Activated T-cell treated with anti-CD3 and anti-CD28 coated beads, Interleukin-2, amount 50 U/mL, for 1 hour (primary cell): ENCODE measurements around the gene EPHA2.
"Not testable (repeated sequence)": the region's sequence is repeated elsewhere in the genome, so short reads cannot be mapped to it uniquely, and the experiment has no call there.

Source experiments
- DNase-seq: peaks from one replicate; pipeline ENCODE4 v3.0.0-alpha.2; 2020

The EPHA2 gene

DNA sequence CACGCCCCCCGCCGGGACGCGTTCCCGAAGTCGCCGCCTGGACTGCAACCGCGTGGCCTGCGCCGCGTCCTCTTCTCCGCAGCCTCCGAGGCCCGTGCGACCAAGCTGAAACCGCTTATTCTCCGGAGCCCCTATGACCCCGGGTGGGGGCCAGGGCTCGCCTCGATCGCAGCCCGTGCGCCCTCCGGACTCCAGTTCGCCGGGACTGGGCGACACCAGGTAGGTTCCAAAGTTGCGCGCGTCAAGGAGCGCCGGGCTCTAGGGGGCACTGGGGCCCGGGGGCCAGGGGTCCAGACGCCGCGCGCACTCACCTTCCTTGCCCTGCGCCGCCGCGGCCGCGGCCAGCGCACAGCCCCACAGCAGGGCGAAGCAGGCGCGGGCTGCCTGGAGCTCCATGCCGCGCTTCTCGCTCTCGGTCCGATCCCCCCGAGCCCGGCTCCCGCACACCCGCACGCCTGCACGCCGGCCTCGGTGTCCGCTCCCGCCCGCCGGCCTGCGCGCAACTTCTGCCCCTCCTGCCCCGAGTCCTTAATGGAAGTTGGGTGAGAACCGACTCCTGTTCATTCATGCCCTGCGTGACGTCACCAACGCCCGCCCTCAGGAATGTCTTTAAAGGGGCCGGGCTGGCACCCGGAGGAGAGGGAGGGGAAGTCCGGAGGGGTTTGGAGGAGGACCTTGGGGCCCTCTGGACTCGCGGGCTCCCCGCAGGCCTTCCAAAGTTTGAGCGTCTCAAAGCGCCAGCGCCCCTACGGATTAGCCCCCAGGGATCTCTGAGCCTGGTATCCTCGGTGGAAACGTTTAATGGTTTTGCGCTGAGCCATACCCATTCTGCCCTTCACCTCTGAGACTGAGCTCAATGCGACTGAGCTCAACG lies at the start of gene EPHA2:
Gene EPHA2 (minus strand): TSS at position 533 of the 874 bp plus-strand sequence. CDS start 137 bp downstream, at position 396.
- DNase-seq: peak; percentile 39

DNA sequence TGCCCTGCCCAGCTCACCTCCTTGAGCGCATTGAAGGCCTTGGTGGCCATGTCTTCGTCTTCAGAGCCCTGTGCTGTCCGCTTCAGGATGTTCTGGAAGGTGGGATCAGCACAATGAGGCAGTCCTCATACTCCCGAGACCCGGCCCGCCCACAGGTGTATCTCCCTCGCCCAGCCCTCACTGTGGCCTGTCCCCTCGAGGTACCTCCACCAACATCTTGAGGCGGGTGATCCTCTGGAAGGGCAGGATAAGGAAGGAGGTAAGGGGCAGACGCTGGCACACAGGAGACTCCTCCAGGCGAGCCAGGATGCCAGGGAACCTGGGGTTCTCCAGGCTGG lies 49.4 kb upstream of the EPHA2 start:
- no peak for DNase-seq

DNA sequence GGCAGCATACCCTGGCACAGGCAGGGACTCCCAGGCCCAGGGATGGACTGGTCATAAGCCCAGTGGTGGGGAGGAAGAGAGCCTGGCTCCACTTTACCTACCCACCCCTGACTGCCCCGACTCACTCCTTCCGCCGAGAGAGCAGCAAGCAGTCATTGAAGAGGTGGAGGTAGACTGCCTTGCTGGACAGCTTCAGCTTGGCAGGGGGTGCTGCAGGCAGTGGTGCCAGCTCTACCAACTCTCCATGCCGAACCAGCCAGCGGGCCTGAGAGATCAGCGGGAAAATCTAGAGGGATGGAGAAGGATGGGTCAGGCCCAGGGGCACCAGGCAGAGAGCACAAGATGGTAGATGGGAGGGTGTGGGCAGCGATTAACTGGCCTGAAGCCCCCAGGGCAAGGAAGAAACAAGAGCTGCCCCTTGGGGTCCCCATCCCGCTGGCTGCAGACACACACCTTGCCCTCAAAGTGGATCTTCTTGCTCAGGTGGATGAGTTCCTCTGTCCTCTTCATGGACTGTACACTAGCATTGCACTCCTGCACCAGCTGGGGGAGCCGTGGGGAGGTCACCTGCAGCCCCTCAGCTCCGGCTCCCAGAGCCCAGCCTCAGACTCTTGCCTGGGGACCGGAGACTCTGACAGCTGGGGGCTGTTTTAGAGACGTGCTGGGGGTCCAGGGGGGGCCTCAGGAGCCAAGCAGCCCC lies 48.9 kb upstream of the EPHA2 start:
- peak; percentile 43 for DNase-seq

DNA sequence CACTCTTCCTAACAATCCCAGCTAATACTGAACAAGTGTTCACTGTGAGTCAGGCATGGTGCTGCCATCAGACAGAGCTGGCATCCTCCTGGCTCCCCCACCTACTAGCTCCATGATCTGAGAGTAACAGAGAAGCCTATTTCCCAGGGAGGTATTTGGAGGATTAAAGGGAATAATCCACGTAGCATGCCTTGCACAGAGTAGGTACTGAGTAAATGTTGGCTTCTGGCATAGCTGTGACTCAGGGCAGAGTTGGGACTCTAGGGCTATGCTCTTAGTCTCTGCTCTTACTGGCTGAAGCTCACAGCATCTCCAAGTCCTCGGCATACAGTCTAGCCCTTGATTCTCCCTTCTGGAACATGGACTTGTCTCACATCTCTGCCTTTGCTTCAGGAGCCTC lies 48.3 kb upstream of the EPHA2 start:
- no peak for DNase-seq

DNA sequence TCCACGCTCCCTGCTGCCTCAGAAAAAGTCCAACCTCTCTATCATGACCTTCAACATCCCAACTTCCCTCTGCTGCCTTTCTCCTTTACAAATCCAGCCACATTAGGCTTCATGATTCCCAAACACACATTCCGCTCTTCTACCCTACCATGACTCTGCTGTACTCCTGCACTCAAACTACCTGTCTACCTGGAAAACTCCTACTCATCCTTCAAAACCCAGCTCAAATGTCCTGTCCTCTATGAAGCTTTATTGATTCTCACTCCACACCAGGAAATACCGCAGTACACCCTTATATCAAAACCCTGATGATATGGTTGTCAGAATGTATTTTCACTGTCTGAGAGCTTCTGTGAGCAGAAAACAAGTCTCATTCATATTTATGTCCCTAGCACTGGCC lies 47.7 kb upstream of the EPHA2 start:
- no peak for DNase-seq

DNA sequence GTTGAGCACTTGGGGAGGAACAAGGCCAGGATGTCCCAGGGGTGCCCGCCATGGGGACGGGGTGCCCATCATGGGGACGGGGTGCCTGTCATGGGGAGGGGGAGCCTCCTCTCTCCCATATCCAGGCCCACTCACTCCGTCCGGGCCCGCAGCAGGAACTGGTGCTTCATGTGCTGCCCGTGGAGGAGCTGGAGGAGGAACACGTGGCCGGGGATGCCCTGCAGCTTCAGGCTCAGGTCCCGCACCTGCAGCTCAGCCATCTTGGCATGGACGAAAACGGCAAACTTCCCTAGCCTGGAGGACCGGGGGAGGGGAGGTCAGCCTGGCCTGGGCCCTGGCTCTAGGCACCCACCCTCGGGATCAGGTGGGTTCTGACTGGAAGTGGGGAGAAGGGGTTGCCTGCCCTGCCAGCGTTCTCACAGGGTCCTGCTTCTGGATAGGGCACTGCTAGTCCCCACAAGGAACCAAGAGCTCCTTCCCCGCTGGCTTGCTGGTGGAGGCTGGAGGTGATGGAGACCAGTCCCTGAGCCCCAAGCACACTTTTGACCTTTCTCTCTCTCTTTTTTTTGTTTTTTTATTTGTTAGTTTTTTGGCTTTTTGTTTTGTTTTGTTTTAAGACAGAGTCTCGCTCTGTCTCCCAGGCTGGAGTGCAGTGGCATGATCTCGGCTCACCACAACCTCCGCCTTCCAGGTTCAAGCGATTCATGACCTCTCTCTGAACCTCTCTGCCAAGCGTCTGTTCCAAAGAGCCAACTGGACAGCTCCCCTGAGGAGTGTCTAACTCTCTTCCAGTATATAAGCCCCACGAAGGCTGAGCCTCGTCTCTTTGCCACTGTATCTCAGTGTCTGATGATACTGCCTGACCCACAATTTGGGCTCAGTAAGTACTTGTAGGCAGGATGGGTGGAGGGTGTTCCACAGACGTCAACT lies 46.7 kb upstream of the EPHA2 start:
- no peak for DNase-seq

DNA sequence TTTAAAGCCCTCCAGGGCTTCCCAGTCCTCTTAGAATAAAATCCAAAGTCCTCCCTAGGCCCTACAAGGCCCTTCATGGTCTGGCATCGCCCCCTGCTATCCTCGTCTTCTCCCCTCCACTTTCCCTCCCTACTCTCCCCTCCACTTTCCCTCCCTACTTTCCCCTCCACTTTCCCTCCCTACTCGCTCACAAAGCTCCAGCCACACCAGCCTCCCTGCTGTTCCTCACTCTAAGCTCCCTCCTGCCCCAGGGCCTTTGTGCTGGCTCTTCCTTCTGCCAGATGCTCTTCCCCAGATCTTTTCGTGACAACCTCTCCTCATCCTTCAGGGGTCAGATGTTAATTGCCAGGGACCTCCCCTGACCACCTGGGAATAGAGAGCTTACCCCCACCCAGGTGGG lies 43.8 kb upstream of the EPHA2 start:
- no peak for DNase-seq

DNA sequence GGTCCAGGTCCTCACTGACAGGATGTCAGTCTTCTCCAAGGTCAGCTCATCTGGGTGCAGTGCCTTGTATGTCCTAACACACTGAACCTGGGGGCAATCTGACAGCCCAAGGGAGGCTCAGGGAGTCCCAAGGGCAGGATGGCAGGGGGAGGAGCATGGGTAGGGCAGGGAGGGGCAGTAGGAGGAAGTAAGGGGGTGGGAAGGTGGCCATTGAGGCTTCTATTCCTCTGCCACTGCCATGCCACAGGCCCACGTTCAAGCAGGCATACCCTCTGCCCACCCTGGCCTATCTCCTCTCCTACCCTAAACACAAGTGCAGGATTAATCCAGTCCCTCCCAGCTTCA lies 43.3 kb upstream of the EPHA2 start:
- no peak for DNase-seq

DNA sequence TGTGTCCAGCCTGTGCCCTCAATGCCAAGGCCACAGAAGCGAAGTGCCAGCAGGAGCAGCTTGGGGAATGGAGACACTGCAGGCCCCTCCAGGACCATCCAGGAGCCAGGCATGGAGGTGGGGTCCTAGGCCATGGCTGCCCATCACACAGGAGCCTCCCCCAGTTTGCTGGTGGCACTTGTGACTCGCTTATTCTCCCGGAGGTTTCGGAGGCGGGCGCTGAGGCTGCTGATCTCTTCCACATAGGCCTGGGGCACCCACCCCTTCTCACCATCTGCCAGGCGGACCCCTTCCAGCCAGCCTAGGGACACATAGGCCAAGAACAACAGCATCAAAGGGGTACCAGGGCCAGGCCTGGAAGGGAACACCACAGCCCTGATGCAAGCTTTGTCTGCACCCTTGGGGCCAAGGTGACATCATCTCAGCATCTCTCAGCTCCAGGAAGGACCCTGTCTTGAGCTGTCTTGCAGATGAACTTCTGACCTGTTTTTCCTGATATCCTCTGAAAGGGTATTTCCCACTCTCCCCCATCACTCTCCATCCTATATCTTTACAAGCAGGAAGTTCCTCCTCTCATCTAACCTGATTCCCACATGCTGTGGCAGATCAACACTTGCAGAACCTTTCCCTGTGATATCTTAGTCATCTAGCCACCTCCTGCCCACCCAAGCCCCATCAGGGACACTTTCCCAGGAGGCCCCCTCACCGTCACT lies 42.7 kb upstream of the EPHA2 start:
- DNase-seq: no peak

DNA sequence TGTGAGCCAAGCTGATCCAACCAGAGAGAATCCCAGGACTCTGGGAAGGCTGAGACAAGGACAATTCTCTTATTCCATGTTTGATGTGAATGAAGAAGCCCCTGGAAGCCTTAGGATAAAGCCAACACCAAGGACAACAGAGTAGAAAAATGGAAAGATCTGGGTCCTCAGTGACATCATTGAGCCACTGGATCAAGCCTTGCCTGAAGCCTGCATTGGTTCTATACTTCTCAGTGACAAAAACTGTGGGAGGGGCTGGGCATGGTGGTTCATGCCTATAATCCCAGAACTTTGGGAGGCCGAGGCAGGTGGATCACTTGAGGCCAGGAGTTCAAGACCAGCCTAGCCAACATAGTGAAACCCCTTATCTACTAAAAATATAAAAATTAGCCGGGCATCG lies 41.0 kb upstream of the EPHA2 start:
- no peak for DNase-seq

DNA sequence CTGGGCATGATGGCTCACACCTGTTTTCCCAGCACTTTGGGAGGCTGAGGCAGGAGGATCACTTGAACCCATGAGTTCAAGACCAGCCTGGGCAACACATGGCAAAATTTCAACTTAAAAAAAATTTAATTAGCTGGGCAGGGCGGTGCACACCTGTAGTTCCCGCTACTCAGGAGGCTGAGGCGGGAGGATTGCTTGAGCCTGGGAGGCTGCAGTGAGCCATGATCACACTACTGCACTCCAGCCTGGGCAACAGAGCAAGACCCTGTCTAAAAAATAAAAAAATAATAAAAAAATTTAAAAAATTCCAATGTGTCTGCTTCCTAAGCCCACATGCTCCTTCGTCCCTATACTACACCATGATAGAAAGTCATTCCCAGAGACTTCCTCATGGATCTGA lies 40.3 kb upstream of the EPHA2 start:
- DNase-seq: not testable (repeated sequence)

DNA sequence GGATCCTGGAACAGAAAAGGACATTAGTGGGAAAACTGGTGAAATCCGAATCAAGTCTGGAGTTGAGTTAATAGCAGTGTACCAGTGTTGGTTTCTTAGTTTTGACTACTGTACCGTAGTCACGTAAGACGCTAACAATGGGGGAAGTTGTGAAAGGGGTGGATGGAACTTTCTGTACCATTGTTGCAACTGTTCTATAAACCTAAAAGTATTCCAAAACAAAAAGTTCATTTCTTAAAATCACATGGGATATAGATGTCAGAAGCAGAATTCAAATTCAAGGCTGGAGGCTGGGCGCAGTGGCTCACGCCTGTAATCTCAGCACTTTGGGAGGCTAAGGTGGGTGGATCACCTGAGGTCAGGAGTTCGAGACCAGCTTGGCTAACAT lies 39.6 kb upstream of the EPHA2 start:
- no peak for DNase-seq

DNA sequence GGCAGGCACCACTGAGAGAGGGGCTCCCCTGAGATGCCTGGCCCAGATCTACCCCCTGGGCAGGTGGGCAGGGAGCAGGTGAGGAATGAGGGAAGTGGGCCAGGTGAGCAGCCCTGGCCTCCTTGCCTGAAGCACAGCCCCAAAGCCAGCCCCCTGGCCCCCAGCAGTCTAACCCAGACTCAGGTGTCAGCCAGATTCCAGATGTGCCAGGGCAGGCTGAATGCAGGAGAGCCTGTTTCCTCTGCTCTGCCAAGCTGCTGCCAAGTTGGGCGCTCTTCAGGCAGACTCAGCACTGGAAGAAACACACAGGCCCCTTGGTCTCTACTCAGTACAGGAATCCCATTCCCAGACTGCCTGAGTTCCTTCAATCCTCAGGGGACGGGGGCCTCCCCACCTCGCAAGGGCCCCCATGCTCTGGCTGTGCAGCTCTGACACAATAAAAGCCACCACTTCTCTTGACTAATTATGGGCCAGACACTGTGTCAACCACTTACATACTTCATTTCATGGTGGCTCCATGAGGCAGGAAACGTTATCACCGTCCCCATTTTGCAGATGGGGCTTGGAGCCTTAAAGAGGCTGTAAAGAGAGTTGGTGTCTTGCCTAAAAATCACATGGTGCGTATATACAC lies 36.2 kb upstream of the EPHA2 start:
- no peak for DNase-seq

DNA sequence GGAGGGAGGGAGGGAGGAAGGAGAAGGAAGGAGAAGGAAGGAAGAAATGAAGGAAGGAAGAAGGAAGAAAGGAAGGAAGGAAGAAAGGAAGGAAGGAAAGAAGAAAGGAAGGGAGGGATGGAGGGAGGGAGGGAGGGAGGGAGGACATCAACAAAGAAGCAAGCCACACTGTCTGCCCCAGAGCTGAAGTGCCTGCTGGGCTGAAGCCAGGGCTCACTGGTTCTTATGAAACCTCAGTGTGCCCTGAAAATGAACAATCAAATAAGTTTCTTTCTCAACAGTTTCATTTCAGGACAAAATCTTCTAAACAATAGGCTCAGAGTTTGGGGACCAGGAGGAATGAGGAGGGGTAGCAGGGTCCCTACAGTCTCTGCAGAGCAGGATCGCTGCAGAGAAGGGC lies 35.4 kb upstream of the EPHA2 start:
- no peak for DNase-seq

DNA sequence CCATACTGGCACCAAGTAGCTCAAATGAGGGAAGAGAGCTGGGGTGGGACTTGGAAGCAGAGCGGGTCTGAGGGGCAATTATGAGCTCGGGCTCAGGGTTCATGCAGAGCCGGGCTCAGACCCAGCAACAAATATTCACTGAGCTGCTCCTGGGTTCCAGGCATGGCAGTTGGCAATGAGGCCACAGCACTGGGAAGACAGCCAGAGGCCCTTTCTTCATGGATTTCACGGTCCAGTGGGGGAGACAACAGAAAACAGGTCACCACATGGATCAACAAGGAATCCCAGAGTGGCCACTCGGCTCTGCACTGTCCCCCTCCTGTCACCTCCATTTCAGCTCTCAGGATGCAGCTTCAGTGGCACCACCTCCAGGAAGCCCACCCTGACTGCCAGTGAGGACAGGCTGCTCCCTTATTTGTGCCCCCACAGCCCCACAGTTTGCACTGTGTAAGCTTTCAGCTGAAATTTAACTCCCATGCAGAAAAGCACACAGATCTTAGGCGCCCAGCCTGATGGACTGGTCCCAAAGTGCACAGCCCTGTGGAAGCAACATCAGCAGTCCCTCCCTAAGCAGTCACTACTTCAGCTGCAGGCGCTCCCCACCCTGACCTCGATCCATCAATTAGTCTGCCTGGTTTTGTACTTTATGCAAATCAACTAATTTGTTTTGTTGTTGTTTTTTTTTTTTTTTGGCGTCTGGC lies 34.2 kb upstream of the EPHA2 start:
- no peak for DNase-seq

DNA sequence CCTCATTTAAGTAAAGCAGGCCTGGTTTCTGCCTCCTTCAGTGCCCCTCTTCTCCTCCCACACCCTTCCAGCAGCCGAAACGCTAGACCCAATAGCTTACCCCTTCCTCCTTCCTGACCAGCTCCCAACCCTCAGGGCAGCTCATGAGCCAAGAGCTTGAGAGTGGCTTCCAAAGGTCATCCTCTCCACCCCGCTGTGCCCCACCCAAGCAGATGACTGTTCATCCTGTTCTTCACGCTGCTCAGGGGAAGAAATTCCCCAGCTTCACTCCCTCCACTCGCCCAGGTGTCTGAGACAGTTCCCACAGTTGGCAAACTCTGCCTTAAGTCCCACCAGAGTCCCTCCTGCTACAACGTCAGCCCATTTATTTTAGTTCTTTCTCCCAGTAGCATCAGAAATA lies 33.1 kb upstream of the EPHA2 start:
- DNase-seq: no peak

DNA sequence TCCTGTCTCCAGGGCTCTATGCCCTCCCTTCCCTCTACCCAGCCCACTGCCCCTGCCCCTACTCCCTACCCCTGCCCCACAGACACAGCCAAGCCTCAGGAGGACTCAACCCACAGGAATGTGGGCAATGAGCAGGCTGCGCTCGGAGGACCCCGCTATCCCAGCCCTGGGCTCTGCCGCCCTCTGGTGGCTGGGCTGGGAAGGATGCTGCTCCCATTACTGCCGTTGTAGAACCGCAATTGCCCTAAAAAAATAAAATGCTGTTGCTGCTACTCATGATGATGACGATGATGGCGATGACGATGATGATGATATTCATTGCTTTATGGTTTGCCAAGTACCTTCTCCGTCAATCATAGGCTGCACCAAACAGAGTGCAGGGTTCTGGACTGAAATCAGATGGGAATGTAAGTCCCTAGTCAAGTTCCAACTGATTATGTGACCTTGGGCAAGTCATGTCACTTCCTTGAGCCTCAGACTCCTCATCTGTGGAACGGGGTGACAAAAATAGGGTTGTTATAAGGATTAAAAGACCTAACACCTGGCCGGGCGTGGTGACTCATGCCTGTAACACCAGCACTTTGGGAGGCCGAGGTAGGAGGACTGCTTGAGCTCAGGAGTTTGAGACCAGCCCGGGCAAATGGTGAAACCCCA lies 32.0 kb upstream of the EPHA2 start:
- peak; percentile 84 for DNase-seq

DNA sequence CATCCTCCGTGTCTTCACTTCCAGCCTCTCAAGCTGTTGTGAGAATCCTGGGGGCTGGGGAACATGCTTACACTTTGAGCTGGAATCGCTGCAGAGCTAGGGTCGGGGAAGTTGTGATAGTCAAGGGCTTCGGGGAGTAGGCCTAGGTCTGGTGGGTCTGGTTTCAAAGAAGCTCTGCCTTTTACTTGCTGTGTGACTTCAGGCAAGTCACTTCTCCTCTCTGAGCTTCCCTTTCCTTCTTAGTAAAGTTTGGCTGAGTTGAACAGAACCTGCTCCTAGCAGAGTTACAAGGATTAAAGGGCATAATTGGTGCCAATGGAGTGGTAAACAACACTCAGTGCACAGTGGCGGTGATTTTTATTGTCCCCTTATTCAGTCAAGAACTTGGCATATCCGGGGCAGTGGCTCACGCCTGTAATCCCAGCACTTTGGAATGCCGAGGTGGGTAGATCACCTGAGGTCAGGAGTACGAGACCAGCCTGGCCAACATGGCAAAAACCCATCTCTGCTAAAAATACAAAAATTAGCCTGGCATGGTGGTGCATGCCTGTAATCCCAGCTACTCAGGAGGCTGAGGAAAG lies 30.9 kb upstream of the EPHA2 start:
- no peak for DNase-seq

DNA sequence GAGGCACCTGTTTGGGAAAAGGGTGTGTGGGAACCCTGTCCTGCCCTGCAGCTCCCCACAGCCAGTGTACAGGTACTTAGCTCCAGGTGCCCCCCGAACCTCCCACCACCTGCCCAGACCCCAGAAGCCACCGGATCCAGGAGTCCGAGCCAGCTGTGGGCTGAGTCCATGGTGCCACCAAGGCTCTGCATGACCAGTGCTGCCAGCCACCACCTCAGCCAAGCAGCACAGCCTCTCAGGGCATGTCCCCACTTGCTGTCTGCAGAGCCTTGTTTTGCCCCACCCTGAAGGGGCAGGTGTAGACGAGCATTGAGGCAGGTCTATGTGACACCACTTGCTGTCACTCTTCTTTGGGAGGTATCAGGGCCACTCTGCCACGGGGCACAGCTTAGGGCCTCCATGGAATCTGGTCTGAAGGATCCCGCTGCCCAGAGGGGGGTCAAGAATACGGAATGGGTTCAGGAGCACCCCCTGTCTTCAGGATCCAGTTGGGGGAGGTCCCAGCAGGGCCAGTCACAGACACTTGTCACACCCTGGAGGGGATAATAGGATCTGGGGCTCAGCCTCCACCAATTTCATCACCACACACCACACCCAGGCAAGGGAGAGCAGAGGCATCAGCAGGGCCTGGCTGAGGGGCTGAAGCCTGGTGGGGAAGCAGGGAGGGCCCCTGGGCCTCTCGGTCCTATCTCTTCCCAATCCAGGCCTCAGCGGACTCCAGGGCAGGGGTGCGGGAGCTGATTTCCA lies 28.9 kb upstream of the EPHA2 start:
- DNase-seq: no peak
